Endothelial cell of umbilical vein (primary cell): ENCODE measurements around the gene CRY2. TPM values are rescaled to one million over a fixed set of nuclear protein-coding genes. Genes with fewer than 3 reads are reported as not detected.

Source experiments
- BruUV-seq: library from RNA; stranded (reverse); fragments of 400-500 nt; replicated peaks from 2 replicates; lab custom pipeline; 2021; lab: Mats Ljungman, UMichigan
- CTCF ChIA-PET: fragments of 300-600, 350-600 bp; sonication (Branson Sonifier 250); formaldehyde crosslinking; loops from one replicate; lab custom pipeline; 2021; ENCODE audit warnings: antibody characterized with exemption, inconsistent platforms; lab: Charles Lee
- POLR2A ChIA-PET: fragments of 300-600, 350-600 bp; sonication (Branson Sonifier 250); formaldehyde crosslinking; loops from one replicate; lab custom pipeline; 2021; ENCODE audit warnings: antibody characterized with exemption, inconsistent platforms; lab: Charles Lee
- DNase-seq: peaks from one replicate; pipeline ENCODE4 v3.0.0-alpha.2; 2011; ENCODE audit warnings: low read depth, low spot score
- FAIRE-seq: peaks from 2 replicates; lab custom pipeline; 2011; peaks lifted over from hg19 to GRCh38; lab: Jason Lieb, UNC
- H2AFZ ChIP-seq: 2 replicates; pipeline ENCODE4 v1.6.0; 2012; ENCODE audit warnings: low read depth, low read length, control low read depth, inconsistent platforms
- H3K27ac ChIP-seq: 2 replicates; pipeline ENCODE4 v1.5.1; 2011; ENCODE audit warnings: low read depth, mild to moderate bottlenecking, control low read depth, low read length, moderate library complexity; ENCODE audit not compliant: insufficient read depth
- H3K27me3 ChIP-seq, 2 experiments: 2 replicates each; pipeline versions ENCODE4 v1.6.0 to v1.6.1; 2011; ENCODE audit warnings: low read length in 2 of 2, mixed read lengths in 1 of 2; ENCODE audit not compliant: control insufficient read depth in 2 of 2, insufficient read depth in 2 of 2
- H3K36me3 ChIP-seq, 2 experiments: 2 replicates in 1 of 2; 3 replicates in 1 of 2; pipeline ENCODE4 v1.5.1; 2011; ENCODE audit warnings: low read length in 2 of 2, mild to moderate bottlenecking in 1 of 2, moderate library complexity in 1 of 2; ENCODE audit not compliant: control insufficient read depth in 2 of 2, insufficient read depth in 2 of 2; ENCODE audit errors: extremely low read depth in 1 of 2
- H3K4me1 ChIP-seq: 3 replicates; pipeline ENCODE4 v1.5.1; 2011; ENCODE audit warnings: mild to moderate bottlenecking, low read length; ENCODE audit not compliant: control insufficient read depth, insufficient read depth; ENCODE audit errors: extremely low read depth
- H3K4me2 ChIP-seq: 2 replicates; pipeline ENCODE4 v1.6.1; 2011; ENCODE audit warnings: low read length, control low read depth, mixed read lengths; ENCODE audit not compliant: insufficient read depth
- H3K4me3 ChIP-seq, 3 experiments: fragments of 200-600 bp in 1 of 3; sonication (generic), shearing (Covaris generic) in 1 of 3; replicated peaks in 1 of 3; 2 replicates each; pipeline ENCODE4 v1.5.1; 2011 to 2016; ENCODE audit warnings: control low read depth in 3 of 3, low read length in 3 of 3, mild to moderate bottlenecking in 2 of 3, inconsistent platforms in 1 of 3, low read depth in 1 of 3, moderate library complexity in 1 of 3; ENCODE audit not compliant: insufficient read depth in 1 of 3
- H3K79me2 ChIP-seq: 2 replicates; pipeline ENCODE4 v1.6.0; 2012; ENCODE audit warnings: low read length, inconsistent platforms; ENCODE audit not compliant: control insufficient read depth, insufficient read depth
- H3K9ac ChIP-seq: replicated peaks from 2 replicates; pipeline ENCODE3; 2011; ENCODE audit warnings: low read length, control low read depth; ENCODE audit not compliant: insufficient read depth; ENCODE audit errors: extremely low read depth
- H3K9me1 ChIP-seq: replicated peaks from 3 replicates; pipeline ENCODE4 v1.6.0; 2011; ENCODE audit warnings: mild to moderate bottlenecking, low read length; ENCODE audit not compliant: control insufficient read depth, insufficient read depth; ENCODE audit errors: extremely low read depth
- H3K9me3 ChIP-seq: replicated peaks from 2 replicates; pipeline ENCODE4 v1.5.1; 2012; ENCODE audit warnings: low read length, inconsistent platforms; ENCODE audit not compliant: control insufficient read depth, insufficient read depth
- H4K20me1 ChIP-seq: replicated peaks from 2 replicates; pipeline ENCODE3; 2011; ENCODE audit warnings: mild to moderate bottlenecking, low read length; ENCODE audit not compliant: control insufficient read depth, insufficient read depth; ENCODE audit errors: extremely low read depth
- EZH2 ChIP-seq: IDR thresholded peaks from 2 replicates; pipeline ENCODE4 v1.6.1; 2012; ENCODE audit warnings: borderline replicate concordance, low read depth, mild to moderate bottlenecking, moderate library complexity, low read length, inconsistent platforms; ENCODE audit not compliant: severe bottlenecking
- FOS ChIP-seq: IDR thresholded peaks from 2 replicates; pipeline ENCODE4 v1.6.1; 2011; ENCODE audit warnings: mild to moderate bottlenecking, low read length, moderate library complexity, borderline replicate concordance; ENCODE audit not compliant: insufficient read depth
- GATA2 ChIP-seq: IDR thresholded peaks from 2 replicates; pipeline ENCODE4 v1.7.0; 2011; ENCODE audit warnings: low read depth, mild to moderate bottlenecking, moderate library complexity, mixed read lengths, low read length; ENCODE audit not compliant: insufficient read length, insufficient read depth
- JUN ChIP-seq: IDR thresholded peaks from 2 replicates; pipeline ENCODE4 v1.6.1; 2011; ENCODE audit warnings: borderline replicate concordance, low read depth; ENCODE audit not compliant: insufficient read length, insufficient read depth
- MAX ChIP-seq: IDR thresholded peaks from 2 replicates; pipeline ENCODE4 v1.6.1; 2011; ENCODE audit not compliant: insufficient read depth, insufficient read length
- MYC ChIP-seq: IDR thresholded peaks from one replicate; pipeline ENCODE4 v1.6.1; 2011; ENCODE audit warnings: mild to moderate bottlenecking, low read depth, low read length
- POLR2A ChIP-seq: IDR thresholded peaks from 2 replicates; pipeline ENCODE4 v1.6.1; 2012; ENCODE audit warnings: low read depth, mild to moderate bottlenecking, control low read depth, low read length
- POLR2AphosphoS5 ChIP-seq: IDR thresholded peaks from 2 replicates; pipeline ENCODE4 v1.6.1; 2012; ENCODE audit warnings: low read depth, mild to moderate bottlenecking, control low read depth, low read length, moderate library complexity; ENCODE audit not compliant: insufficient read depth
- dilution Hi-C: fragments of 300-500 bp; cut with MboI; formaldehyde crosslinking; loops from one replicate; pipeline ENCODE4 v1.15.0; 2019; ENCODE audit warnings: low sequenced_read_pairs; ENCODE audit not compliant: extremely low pct_ligation_motif_present
- intact Hi-C: fragments of 100-400 bp; cut with micrococcal nuclease; formaldehyde crosslinking; loops from one replicate; pipeline ENCODE4 v1.10.0; 2022
- polyA plus RNA-seq, 4 experiments: library from polyadenylated mRNA; depleted of rRNA in 3 of 4; stranded (reverse) in 3 of 4; unstranded in 1 of 4; fragments of >200 nt; gene quantifications; 2 replicates each; pipeline versions ENCODE4 v1.2.1 to v1.2.3, GENCODE V29; 2011 to 2012; ENCODE audit warnings: missing spikeins in 1 of 4
- total RNA-seq: library from RNA; stranded (reverse); gene quantifications from 2 replicates; pipeline ENCODE4 v1.2.3, GENCODE V29; 2021
- TF ChIP-seq, protein P1 (sequence below), 2 donors: IDR thresholded peaks; 1 replicate in 1 of 2; 2 replicates in 1 of 2; pipeline ENCODE4 v1.5.1; 2011; ENCODE audit warnings: low read length in 2 of 2, mild to moderate bottlenecking in 2 of 2, moderate library complexity in 2 of 2, control low read depth in 1 of 2, inconsistent platforms in 1 of 2, low read depth in 1 of 2; ENCODE audit not compliant: insufficient read depth in 1 of 2; ENCODE audit errors: extremely low read depth in 1 of 2

CRY2 gene
- total and polyA plus RNA-seq, 2 donors (not counting 3 experiments of a cell fraction or from before 2014, with no cell fraction given) = 7.7 to 11.7 TPM

- no TSS peak for BruUV-seq
- intact Hi-C loops (loop anchor here (1.0 to 2.0 kb wide), 3 partner anchors 20 to 320 kb away; partner anchors contain the start of gene CRY2), dilution Hi-C loops (no loop called here)
- no peaks in the 10 kb centered on the region for H4K20me1 ChIP-seq
- TF ChIP-seq EZH2 (no peak), JUN (no peak), MAX (no peak), MYC (no peak), FOS (no peak), POLR2AphosphoS5 (no peak), POLR2A (no peak), GATA2 (no peak)
- TF ChIP-seq, protein P1, sequence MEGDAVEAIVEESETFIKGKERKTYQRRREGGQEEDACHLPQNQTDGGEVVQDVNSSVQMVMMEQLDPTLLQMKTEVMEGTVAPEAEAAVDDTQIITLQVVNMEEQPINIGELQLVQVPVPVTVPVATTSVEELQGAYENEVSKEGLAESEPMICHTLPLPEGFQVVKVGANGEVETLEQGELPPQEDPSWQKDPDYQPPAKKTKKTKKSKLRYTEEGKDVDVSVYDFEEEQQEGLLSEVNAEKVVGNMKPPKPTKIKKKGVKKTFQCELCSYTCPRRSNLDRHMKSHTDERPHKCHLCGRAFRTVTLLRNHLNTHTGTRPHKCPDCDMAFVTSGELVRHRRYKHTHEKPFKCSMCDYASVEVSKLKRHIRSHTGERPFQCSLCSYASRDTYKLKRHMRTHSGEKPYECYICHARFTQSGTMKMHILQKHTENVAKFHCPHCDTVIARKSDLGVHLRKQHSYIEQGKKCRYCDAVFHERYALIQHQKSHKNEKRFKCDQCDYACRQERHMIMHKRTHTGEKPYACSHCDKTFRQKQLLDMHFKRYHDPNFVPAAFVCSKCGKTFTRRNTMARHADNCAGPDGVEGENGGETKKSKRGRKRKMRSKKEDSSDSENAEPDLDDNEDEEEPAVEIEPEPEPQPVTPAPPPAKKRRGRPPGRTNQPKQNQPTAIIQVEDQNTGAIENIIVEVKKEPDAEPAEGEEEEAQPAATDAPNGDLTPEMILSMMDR (IDR thresholded peaks at IDR 0.05; ENCODE audit: extremely low read depth in 1 of 2, insufficient read depth in 1 of 2, low read depth in 1 of 2, low read length in 2 of 2) = no peak
- H3K27me3 ChIP-seq = peaks cover 12 to 24% of the 10 kb centered on the region in 2 experiments
- FAIRE-seq = no peak
- H3K4me1 ChIP-seq = peaks cover 10% of the 10 kb centered on the region
- H3K4me3 ChIP-seq = peak overlapping the region in 1 of 3 experiments; percentile 87
- H2AFZ ChIP-seq = no peak overlapping the region
- peak overlapping the region; percentile 96 for H3K4me2 ChIP-seq
- H3K9ac ChIP-seq = no peak overlapping the region
- POLR2A ChIA-PET = no interaction called here
- no peak for DNase-seq
- H3K27ac ChIP-seq = no peak overlapping the region
- H3K79me2 ChIP-seq = peaks cover 10% of the 10 kb centered on the region
- no peaks in the 10 kb centered on the region for H3K9me3 ChIP-seq
- H3K36me3 ChIP-seq = peaks cover 0 to 16% of the 10 kb centered on the region in 2 experiments
- CTCF ChIA-PET = no interaction called here
- H3K9me1 ChIP-seq = no peaks in the 10 kb centered on the region
Measured at GRCh38 chr11:45918962-45919675, 71.8 kb downstream of the CRY2 start.
